Mononuclear cell (primary cell): ENCODE results near the gene PDE4D. TPM values are rescaled to one million over a fixed set of nuclear protein-coding genes. Genes with fewer than 3 reads are reported as not detected.

Experiments used
- H3K27me3 ChIP-seq: 2 replicates; pipeline ENCODE4 v1.6.0; 2011; ENCODE audit warnings: low read length, control low read depth; ENCODE audit not compliant: insufficient read depth
- H3K4me1 ChIP-seq: 2 replicates; pipeline ENCODE4 v1.5.1; 2011; ENCODE audit warnings: mild to moderate bottlenecking, low read length, control low read depth; ENCODE audit not compliant: insufficient read depth
- H3K4me3 ChIP-seq: 2 replicates; pipeline ENCODE4 v1.5.1; 2011; ENCODE audit warnings: mild to moderate bottlenecking, low read length, moderate library complexity
- H3K9me3 ChIP-seq: 2 replicates; pipeline ENCODE4 v1.5.1; 2011; ENCODE audit warnings: low read depth, mild to moderate bottlenecking, control low read depth, low read length
- total RNA-seq: library from RNA; depleted of rRNA; stranded (reverse); fragments of >200 nt; gene quantifications from one replicate; pipeline ENCODE4 v1.2.3, GENCODE V29; 2012

Gene PDE4D
- total RNA-seq, 1 donor: 171 TPM

DNA sequence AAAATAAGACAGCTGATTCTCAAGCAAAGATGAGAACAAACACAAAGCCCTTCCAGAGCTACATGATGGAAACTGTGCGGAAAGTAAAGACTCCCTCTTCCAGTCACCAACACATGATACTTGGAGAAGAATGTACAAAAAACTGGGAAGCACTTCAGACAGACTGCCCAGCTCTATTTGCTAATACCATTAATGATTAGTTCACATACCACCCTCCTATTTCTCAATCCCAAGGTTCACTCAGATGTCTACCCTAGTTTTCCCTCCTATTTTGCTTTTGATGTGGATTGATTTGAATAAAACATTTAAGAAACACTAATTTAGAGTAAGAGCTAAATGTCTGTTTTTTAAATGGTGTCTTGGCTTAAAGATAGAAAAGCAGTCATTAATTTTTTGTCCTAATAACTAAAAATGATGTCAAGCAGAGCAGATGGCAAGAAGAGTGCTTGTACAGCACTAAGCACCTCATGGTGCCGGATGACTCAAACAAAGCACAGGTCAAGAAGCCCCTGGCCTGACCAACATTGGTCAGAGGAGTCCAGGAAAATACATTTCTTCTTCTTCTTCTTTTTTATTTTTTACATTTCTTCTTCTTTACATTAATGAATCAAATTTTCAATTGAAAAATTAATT is 639.4 kb downstream of the PDE4D start:
- Histone ChIP-seq H3K4me1 (no peaks in the 10 kb centered on the region), H3K9me3 (no peaks in the 10 kb centered on the region), H3K4me3 (no peak overlapping the region), H3K27me3 (no peaks in the 10 kb centered on the region)

DNA sequence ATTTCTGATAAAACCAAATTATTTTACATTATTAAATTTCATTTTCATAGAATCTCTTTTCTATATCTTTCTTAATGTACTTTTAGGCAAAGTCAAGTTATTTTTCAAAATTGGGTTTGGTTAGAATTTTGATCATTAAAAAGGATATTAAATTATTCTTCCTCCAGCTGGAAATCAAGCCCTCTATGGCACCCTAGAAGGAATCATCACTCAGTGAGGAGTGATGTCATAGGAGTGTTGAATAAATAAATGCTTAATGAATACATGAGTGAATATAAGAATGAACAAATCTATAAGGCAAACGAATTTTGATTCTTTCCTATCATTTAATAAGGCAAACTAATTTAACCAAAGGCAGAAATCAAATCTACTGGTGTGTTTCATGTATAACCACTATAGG is 639.9 kb downstream of the PDE4D start:
- H3K9me3 ChIP-seq: no peaks in the 10 kb centered on the region
- H3K4me1 ChIP-seq: no peaks in the 10 kb centered on the region
- no peaks in the 10 kb centered on the region for H3K27me3 ChIP-seq
- no peak overlapping the region for H3K4me3 ChIP-seq

DNA sequence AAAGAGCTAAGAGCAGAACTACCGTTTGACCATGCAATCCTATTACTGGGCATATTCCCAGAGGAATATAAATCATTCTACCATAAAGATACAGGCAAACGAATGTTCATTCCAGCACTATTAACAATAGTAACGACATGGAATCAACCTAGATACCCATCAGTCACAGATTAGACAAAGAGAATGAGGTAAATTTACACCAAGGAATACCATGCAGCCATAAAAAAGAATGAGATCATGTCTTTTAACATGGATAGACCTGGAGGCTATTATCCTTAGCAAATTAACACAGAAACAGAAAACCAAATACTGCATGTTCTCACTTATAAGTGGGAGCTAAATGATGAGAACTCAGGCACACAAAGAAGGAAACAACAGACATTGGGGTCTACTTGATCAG is 641.9 kb downstream of the PDE4D start:
- H3K4me1 ChIP-seq: no peaks in the 10 kb centered on the region
- no peak overlapping the region for H3K4me3 ChIP-seq
- H3K27me3 ChIP-seq: no peaks in the 10 kb centered on the region
- no peaks in the 10 kb centered on the region for H3K9me3 ChIP-seq

DNA sequence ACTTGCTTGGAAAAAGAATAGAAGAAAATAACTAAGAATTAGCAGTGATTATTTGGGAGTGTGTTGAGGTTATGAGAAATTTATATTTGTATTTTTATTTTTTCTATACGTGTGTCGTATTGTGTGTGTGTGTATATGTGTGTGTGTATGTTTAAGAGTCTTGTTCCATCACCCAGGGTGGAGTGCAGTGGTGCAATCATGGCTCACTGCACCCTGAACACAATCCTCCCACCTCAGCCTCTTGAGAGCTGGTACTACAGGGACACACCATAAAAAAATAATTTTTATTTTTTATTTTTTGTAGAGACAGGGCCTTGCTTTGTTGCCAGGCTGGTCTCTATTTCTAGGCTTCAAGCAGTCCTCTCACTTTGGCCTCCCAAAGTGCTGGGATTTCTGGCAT is 643.8 kb downstream of the PDE4D start:
- no peaks in the 10 kb centered on the region for H3K27me3 ChIP-seq
- H3K4me1 ChIP-seq: no peaks in the 10 kb centered on the region
- H3K4me3 ChIP-seq: no peak overlapping the region
- H3K9me3 ChIP-seq: no peaks in the 10 kb centered on the region

DNA sequence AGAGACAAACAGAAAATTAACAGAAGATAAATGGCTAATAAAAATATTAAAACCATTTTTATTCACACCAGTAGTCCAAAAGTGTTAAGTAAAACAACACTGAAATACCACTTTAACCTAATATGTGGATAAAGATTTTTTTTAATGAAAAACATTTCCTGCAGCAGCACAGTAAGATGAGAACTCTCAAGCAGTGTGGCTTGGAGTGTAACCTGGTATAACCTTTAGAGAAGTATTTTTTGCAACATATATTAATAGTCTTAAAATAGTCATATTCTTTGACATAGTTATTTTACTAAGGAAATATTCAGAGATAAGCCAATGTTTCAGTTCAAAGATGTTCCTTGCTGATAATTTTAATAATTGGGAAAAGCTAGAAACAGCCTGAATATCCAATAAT is 644.4 kb downstream of the PDE4D start:
- H3K9me3 ChIP-seq: no peaks in the 10 kb centered on the region
- no peaks in the 10 kb centered on the region for H3K4me1 ChIP-seq
- H3K27me3 ChIP-seq: no peaks in the 10 kb centered on the region
- no peak overlapping the region for H3K4me3 ChIP-seq

DNA sequence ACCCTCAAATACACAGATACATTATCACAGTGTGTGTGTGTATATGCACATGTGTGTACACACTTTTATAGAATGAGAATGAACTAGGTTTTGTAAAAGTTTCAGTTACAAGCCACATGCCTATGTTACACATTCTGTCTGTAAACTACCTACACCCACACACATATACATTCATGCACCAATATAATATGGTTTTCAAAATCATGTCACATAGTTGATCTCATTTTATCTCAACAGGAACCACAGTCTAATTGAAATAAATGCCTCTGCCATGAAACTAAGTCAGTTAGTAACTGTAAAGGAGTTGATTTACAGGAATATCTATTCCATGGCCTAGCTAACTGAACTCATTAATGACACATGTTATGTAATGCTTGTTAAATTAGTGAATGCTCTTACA is 646.6 kb downstream of the PDE4D start:
- H3K9me3 ChIP-seq: no peaks in the 10 kb centered on the region
- H3K4me1 ChIP-seq: no peaks in the 10 kb centered on the region
- H3K27me3 ChIP-seq: no peaks in the 10 kb centered on the region
- no peak overlapping the region for H3K4me3 ChIP-seq

DNA sequence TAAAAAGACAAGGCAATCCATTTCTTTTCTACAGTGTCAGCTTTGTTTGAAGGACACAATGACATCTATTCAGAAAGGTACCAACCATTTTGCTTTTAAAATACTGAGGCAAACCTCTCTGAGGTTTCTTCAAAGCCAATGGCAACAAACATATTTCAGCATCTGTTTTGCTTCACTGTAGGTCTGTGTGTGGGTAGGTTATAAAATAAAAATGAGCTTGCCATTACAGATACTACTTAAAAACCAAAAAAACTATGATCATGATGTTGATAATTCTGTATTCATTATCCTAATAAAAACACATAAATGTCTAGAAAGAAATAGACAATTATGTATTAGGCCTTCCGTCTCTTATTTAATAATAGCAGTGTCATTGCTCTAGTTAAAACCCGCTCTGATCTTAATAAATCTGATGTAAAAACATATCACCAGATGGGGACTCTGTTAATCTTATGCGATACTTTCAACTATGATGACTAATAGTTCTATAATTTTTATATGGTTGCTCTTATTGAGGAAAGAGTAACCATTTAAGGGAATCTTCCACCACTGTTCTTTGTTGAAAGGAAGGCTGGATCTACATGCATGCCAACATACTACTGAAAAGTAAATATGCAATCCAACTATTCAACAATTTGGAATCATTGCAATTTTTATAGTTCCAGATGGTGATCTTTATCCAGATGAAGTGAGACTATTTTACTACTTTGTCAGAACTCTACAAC is 647.2 kb downstream of the PDE4D start:
- Histone ChIP-seq H3K4me3 (no peak overlapping the region), H3K9me3 (no peaks in the 10 kb centered on the region), H3K27me3 (no peaks in the 10 kb centered on the region), H3K4me1 (no peaks in the 10 kb centered on the region)

DNA sequence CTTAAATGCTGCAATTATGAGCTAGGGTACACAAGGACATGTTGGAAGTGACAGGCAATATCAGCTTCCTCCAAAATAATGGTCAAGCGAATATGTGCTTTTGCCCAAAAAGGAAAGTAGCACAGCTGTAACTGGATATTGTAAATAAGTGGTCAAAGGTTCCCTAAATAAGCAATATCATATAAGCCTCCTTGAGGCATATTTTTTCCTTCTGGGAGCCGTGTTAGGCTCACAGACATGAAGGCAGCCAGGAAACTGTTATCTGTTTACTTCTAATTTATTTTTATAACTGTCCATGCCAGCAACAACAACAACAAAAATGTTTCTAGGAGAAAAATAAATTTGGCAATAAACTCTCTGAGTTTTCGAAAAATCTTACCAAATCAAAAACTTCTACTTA is 648.3 kb downstream of the PDE4D start:
- no peaks in the 10 kb centered on the region for H3K9me3 ChIP-seq
- H3K4me1 ChIP-seq: no peaks in the 10 kb centered on the region
- H3K4me3 ChIP-seq: no peak overlapping the region
- H3K27me3 ChIP-seq: no peaks in the 10 kb centered on the region

DNA sequence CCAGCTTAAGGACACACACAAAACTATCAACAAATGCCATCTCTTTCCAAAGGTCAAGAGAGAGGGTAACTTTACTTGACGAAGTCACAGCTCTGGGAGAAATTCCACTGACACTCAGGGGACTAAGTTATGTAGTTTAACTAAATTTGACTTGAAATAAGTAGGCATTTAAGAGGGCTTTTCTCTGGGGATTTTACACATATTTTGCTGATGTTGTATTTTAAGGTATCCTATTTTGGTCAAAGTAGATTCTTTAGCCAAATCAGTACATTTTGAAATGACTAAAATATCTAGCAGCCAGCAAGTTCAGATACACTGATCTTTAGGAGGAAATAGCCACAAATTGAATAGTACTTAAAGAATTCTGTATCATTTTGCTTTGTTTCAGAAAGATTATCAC is 652.0 kb downstream of the PDE4D start:
- Histone ChIP-seq H3K9me3 (no peaks in the 10 kb centered on the region), H3K4me3 (no peak overlapping the region), H3K4me1 (no peaks in the 10 kb centered on the region), H3K27me3 (no peaks in the 10 kb centered on the region)

DNA sequence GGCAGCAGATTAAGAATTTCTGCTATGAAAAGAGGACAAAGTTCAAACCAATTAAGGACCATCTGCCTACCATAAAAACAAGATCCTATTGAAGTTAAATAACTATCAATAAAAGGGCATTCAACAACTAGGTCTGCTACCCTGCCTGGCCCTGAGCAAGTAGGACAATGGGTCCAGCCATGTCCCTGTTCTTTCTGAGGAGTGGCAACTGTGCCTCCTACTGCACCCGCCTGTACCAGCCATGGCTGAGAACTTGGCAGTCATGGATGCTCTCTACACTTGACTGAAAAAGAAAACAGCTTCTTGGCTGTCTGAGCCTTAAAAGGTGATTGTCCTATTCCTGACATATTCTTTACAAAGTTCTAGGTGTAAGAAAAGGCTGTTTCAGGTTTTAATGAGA is 652.4 kb downstream of the PDE4D start:
- no peak overlapping the region for H3K4me3 ChIP-seq
- H3K27me3 ChIP-seq: no peaks in the 10 kb centered on the region
- H3K4me1 ChIP-seq: no peaks in the 10 kb centered on the region
- no peaks in the 10 kb centered on the region for H3K9me3 ChIP-seq

DNA sequence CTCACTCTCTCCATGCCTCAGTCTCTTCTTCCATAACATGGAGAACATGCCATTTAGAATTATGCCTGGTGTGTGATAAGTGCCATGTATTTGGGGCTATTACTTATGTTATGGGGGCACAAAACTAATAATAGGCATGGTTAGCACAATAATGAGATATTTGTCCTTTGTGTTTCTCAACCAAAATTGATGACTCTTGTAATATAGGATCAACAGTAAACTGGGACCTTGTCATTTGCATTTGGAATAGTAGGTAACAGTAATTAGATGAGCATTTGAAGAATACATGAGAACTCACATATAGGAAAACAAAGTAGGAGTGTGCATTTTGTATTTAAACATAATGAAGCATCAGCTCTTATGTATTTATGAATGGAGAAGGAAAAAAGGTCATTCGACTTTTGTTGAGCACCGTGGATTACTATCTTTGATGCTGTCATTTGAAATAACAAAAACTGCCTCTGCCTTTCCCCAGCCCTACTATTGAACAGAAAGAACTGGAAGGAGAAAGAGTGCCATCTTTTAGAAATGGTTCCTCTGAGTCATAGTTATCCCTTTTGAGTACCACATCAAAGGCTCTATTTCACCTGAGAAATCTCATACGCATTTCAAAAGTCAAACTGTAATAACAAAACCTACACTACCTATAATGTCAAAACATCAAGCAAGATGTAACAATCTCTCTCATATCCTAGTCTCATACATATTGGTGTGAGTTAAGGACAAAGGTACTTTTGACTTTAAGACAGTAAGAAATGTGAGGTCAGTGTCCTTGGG is 655.2 kb downstream of the PDE4D start:
- Histone ChIP-seq H3K9me3 (no peaks in the 10 kb centered on the region), H3K27me3 (no peaks in the 10 kb centered on the region), H3K4me3 (no peak overlapping the region), H3K4me1 (no peaks in the 10 kb centered on the region)

DNA sequence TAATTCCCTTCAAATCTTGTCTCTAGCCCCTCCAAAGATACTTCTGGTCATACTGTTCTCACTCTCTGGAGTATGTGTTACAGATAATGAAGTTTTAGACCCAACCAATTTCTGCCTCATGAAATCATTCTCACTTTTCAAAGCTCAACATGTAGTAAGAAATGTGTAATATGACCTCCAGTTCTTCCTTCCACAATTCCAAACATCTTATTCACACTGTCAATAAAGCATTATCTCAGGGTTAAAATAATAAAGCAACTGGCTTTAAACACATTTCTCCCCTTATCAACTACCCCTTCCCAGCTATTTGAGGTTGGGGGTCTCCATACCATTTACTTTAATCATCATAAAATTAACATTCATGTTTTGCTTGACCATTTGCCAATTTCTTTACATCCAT is 656.5 kb downstream of the PDE4D start:
- Histone ChIP-seq H3K4me1 (no peaks in the 10 kb centered on the region), H3K9me3 (no peaks in the 10 kb centered on the region), H3K27me3 (no peaks in the 10 kb centered on the region), H3K4me3 (no peak overlapping the region)

DNA sequence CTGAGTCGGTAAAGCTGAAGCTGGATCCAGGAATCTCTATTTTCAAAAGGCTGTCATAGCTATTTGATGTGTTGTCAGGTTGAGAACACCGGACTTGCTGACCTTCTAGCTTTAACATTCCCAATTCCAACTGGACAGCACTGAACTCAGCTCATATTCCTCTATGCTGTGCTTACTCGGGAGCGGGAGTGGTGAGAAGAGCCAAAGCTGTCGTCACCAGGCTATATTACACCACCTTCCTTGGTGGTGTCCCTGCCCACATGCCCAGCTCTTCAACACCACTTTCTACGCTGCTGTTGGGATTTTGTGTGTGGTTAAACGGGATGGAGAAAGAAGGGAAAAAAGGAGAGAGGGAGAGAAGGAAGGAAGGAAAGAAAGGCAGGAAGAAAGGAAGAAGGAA is 657.1 kb downstream of the PDE4D start:
- Histone ChIP-seq H3K4me3 (no peak overlapping the region), H3K27me3 (no peaks in the 10 kb centered on the region), H3K9me3 (no peaks in the 10 kb centered on the region), H3K4me1 (no peaks in the 10 kb centered on the region)

DNA sequence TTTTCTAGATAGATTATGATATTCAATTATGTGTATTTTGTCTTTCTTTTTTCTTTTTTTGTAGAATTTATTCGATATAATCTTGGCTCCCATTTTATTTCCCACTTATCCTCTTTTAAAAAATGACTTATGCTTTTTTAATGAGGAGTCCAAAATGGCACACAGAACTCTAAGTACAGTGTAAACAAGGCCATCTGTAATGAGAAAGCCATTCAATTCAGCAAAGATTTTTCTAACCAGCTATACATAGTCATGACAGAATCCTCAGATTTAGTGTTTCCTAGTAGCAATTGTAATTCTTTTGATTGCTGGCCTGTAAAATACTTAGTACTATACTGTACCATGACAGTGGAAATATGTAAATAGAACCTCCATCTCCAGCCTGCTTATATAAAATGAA is 659.3 kb downstream of the PDE4D start:
- no peaks in the 10 kb centered on the region for H3K9me3 ChIP-seq

DNA sequence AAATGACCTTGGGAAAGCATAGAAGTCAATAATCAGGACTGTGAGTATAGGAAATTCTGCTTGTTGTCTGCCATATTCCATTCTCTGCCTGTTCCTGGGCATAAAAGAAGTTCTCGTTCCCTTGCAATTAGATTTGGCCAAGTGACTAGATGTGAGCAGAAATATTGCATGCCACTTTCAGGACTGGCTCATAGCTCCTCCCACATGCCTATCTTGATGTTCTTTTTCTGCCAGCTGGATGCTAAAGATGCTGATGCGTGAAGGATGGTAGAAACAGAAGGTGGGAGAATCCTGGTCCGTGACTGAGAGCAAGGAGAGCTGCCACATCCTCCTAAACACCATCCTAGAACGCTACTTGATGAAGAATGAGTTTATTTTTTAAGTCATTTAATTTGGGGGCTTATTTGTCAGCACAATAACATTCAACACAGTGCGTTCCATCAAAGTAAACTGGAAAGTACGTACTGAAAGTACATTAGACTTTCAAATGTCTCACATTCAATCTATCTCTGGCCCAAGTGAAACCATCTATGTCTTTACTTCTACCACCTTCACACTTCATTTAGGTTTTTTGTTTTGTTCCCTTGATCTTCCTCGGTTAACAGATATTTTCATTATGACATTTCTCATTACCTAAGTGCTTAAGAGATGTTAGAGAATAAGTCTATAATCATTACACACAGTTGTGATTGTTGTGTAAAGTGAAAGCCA is 662.1 kb downstream of the PDE4D start:
- H3K4me1 ChIP-seq: no peaks in the 10 kb centered on the region
- H3K9me3 ChIP-seq: no peaks in the 10 kb centered on the region
- no peak overlapping the region for H3K4me3 ChIP-seq
- H3K27me3 ChIP-seq: no peaks in the 10 kb centered on the region

More for the DNA sequence above, 659.3 kb downstream of the PDE4D start:
- Histone ChIP-seq H3K27me3 (no peaks in the 10 kb centered on the region), H3K4me1 (no peaks in the 10 kb centered on the region), H3K4me3 (no peak overlapping the region)
